Smooth muscle cell (in vitro differentiated cells): ENCODE data around the gene HPD. TPM values are rescaled to one million over a fixed set of nuclear protein-coding genes. Genes with fewer than 3 reads are reported as not detected.

Experiments
- DNase-seq: peaks from one replicate; lab custom pipeline; 2025; ENCODE audit not compliant: unreplicated experiment; lab: John Stamatoyannopoulos, UW
- H2AFZ ChIP-seq: fragments of 200-600 bp; sonication (generic); 2 replicates; pipeline ENCODE4 v1.6.0; 2016; ENCODE audit warnings: antibody characterized with exemption, low read depth, mild to moderate bottlenecking
- H3F3A ChIP-seq: fragments of 200-600 bp; sonication (generic); 2 replicates; pipeline ENCODE4 v1.6.0; 2017; ENCODE audit warnings: antibody characterized with exemption, low read depth
- H3K27ac ChIP-seq: fragments of 200-600 bp; sonication (generic); 2 replicates; pipeline ENCODE4 v1.5.1; 2016; ENCODE audit warnings: low read depth, mild to moderate bottlenecking
- H3K27me3 ChIP-seq: fragments of 200-600 bp; sonication (generic); 2 replicates; pipeline ENCODE4 v1.6.1; 2016; ENCODE audit warnings: low read depth, mild to moderate bottlenecking
- H3K36me3 ChIP-seq: fragments of 200-600 bp; sonication (generic); 2 replicates; pipeline ENCODE4 v1.5.1; 2016; ENCODE audit warnings: low read depth
- H3K4me1 ChIP-seq: fragments of 200-600 bp; sonication (generic); 2 replicates; pipeline ENCODE4 v1.5.1; 2016; ENCODE audit warnings: low read depth
- H3K4me2 ChIP-seq: fragments of 200-600 bp; sonication (generic); 2 replicates; pipeline ENCODE4 v1.6.0; 2016; ENCODE audit warnings: mild to moderate bottlenecking
- H3K4me3 ChIP-seq: fragments of 200-600 bp; sonication (generic); 2 replicates; pipeline ENCODE4 v1.5.1; 2016; ENCODE audit warnings: mild to moderate bottlenecking
- H3K79me2 ChIP-seq: fragments of 200-600 bp; sonication (generic); 2 replicates; pipeline ENCODE4 v1.6.0; 2016; ENCODE audit warnings: low read depth, mild to moderate bottlenecking
- H3K9ac ChIP-seq: fragments of 200-600 bp; sonication (generic); 2 replicates; pipeline ENCODE4 v1.6.0; 2016; ENCODE audit warnings: low read depth
- H3K9me3 ChIP-seq: fragments of 200-600 bp; sonication (generic); replicated peaks from 2 replicates; pipeline ENCODE4 v1.5.1; 2016; ENCODE audit warnings: low read depth
- H4K20me1 ChIP-seq: fragments of 200-600 bp; sonication (generic); 2 replicates; pipeline ENCODE4 v1.6.0; 2016; ENCODE audit warnings: low read depth
- WGBS: methylation state at CpG from one replicate; pipeline ENCODE4 v1.1.7; 2016; ENCODE audit warnings: low lambda C conversion rate; 5-methylcytosine and 5-hydroxymethylcytosine counted together
- polyA plus RNA-seq: library from polyadenylated mRNA; unstranded; fragments of >200 nt; fragmentation: Nextera tagmentation; extraction: Ambion mirVana; gene quantifications from 2 replicates; pipeline ENCODE4 v1.2.1, GENCODE V29; 2016
- total RNA-seq: library from RNA; depleted of rRNA; stranded (reverse); fragments of >200 nt; gene quantifications from 2 replicates; pipeline ENCODE4 v1.2.3, GENCODE V29; 2014
- TF ChIP-seq, protein P1 (sequence below): fragments of 200-600 bp; sonication (generic); IDR thresholded peaks from 2 replicates; pipeline ENCODE4 v1.5.1; 2017; ENCODE audit warnings: borderline replicate concordance, mild to moderate bottlenecking, antibody characterized with exemption; ENCODE audit not compliant: insufficient read depth, poor library complexity, severe bottlenecking

The HPD gene
- total and polyA plus RNA-seq, 2 experiments from 2014 or later: not detected

DNA sequence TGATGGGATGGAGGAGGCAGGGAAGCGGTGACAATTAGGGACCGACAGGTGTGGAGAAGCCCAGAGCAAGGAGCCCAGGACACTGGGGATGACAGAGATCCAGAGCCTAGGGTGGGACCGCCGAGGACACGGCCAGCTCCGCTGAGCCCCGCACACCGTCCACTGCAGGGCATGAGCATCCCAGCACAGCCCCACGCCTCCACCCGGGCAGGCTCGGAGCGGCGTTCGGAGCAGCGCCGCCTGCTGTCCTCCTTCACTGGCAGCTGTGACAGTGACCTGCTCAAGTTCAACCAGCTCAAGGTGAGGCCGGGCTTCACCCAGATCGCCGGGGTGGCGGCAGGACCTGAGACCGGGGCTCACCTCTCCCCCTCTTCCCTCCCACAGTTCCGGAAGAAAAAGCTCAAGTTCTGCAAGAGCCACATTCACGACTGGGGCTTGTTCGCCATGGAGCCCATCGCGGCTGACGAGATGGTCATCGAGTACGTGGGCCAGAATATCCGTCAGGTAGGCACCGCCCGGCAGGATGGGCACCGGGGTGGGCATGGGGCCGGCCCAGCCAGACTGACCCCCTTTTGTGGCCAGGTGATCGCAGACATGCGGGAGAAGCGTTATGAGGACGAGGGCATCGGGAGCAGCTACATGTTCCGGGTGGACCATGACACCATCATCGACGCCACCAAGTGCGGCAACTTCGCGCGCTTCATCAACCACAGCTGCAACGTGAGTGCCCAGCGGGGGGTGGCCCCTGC, 31.1 kb downstream of the HPD start:
- TF ChIP-seq, protein P1, sequence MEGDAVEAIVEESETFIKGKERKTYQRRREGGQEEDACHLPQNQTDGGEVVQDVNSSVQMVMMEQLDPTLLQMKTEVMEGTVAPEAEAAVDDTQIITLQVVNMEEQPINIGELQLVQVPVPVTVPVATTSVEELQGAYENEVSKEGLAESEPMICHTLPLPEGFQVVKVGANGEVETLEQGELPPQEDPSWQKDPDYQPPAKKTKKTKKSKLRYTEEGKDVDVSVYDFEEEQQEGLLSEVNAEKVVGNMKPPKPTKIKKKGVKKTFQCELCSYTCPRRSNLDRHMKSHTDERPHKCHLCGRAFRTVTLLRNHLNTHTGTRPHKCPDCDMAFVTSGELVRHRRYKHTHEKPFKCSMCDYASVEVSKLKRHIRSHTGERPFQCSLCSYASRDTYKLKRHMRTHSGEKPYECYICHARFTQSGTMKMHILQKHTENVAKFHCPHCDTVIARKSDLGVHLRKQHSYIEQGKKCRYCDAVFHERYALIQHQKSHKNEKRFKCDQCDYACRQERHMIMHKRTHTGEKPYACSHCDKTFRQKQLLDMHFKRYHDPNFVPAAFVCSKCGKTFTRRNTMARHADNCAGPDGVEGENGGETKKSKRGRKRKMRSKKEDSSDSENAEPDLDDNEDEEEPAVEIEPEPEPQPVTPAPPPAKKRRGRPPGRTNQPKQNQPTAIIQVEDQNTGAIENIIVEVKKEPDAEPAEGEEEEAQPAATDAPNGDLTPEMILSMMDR: no peak
- 97% methylated on average over 47 of the region's 48 CpGs for WGBS
- Histone ChIP-seq H3K79me2 (no peaks in the 10 kb centered on the region), H3K9ac (no peak overlapping the region), H3K9me3 (no peaks in the 10 kb centered on the region), H3K4me1 (no peaks in the 10 kb centered on the region), H3F3A (no peaks in the 10 kb centered on the region), H3K27ac (no peak overlapping the region), H3K27me3 (no peaks in the 10 kb centered on the region), H3K36me3 (no peaks in the 10 kb centered on the region), H2AFZ (no peak overlapping the region), H3K4me2 (no peak overlapping the region), H4K20me1 (peaks cover 13% of the 10 kb centered on the region), H3K4me3 (no peak overlapping the region)
- no peak for DNase-seq

- 95% methylated on average over 17 of the region's 18 CpGs for WGBS
- Histone ChIP-seq H3K9me3 (no peaks in the 10 kb centered on the region), H3K4me1 (no peaks in the 10 kb centered on the region), H2AFZ (no peak overlapping the region), H3K9ac (no peak overlapping the region), H3K79me2 (no peaks in the 10 kb centered on the region), H3F3A (no peaks in the 10 kb centered on the region), H4K20me1 (peaks cover 13% of the 10 kb centered on the region), H3K27ac (no peak overlapping the region), H3K36me3 (no peaks in the 10 kb centered on the region), H3K27me3 (no peaks in the 10 kb centered on the region), H3K4me2 (no peak overlapping the region), H3K4me3 (no peak overlapping the region)
- TF ChIP-seq, protein P1: no peak
- no peak for DNase-seq
Observed at GRCh38 chr12:121826318-121827150, 32.1 kb downstream of the HPD start.

GRCh38 chr12:121825041-121825523, 33.6 kb downstream of the HPD start:
- H3K9me3 ChIP-seq: no peaks in the 10 kb centered on the region
- no peak overlapping the region for H3K9ac ChIP-seq
- no peak overlapping the region for H3K27ac ChIP-seq
- peaks cover 17% of the 10 kb centered on the region for H4K20me1 ChIP-seq
- no peaks in the 10 kb centered on the region for H3K79me2 ChIP-seq
- H3K4me2 ChIP-seq: no peak overlapping the region
- no peak overlapping the region for H2AFZ ChIP-seq
- WGBS: over 99% methylated on average over 18 of the region's 18 CpGs
- no peaks in the 10 kb centered on the region for H3K36me3 ChIP-seq
- TF ChIP-seq, protein P1: no peak
- no peaks in the 10 kb centered on the region for H3K4me1 ChIP-seq
- H3F3A ChIP-seq: no peaks in the 10 kb centered on the region
- H3K27me3 ChIP-seq: no peaks in the 10 kb centered on the region
- no peak for DNase-seq
- no peak overlapping the region for H3K4me3 ChIP-seq
